DND-41 (cell line): ENCODE measurements around the gene SLC16A13.
"Not testable (repeated sequence)": the region's sequence is repeated elsewhere in the genome, so short reads cannot be mapped to it uniquely, and the experiment has no call there.

Source experiments
- ATAC-seq: fragments of 200-7000 bp; cut with Tn5 transposase; 3 replicates; pipeline ENCODE4 v1.9.1; 2021; ENCODE audit warnings: low read depth; ENCODE audit not compliant: insufficient read depth
- DNase-seq: peaks from one replicate; pipeline ENCODE4 v3.0.0-alpha.2; 2020
- H2AFZ ChIP-seq: 2 replicates; pipeline ENCODE4 v1.6.0; 2012; ENCODE audit warnings: low read depth, low read length
- H3K27ac ChIP-seq: 2 replicates; pipeline ENCODE4 v1.5.1; 2012; ENCODE audit warnings: low read length, inconsistent platforms
- H3K27me3 ChIP-seq: fragments of 200-600 bp; sonication (generic); 2 replicates; pipeline ENCODE4 v1.6.0; 2012; ENCODE audit warnings: low read length, mild to moderate bottlenecking, inconsistent platforms; ENCODE audit not compliant: insufficient read depth, poor library complexity
- H3K36me3 ChIP-seq: 2 replicates; pipeline ENCODE4 v1.5.1; 2012; ENCODE audit warnings: low read length, inconsistent platforms; ENCODE audit not compliant: insufficient read depth
- H3K4me1 ChIP-seq: 2 replicates; pipeline ENCODE4 v1.5.1; 2012; ENCODE audit warnings: mild to moderate bottlenecking, low read length; ENCODE audit not compliant: insufficient read depth
- H3K4me2 ChIP-seq: 2 replicates; pipeline ENCODE4 v1.6.0; 2012; ENCODE audit warnings: mild to moderate bottlenecking, moderate library complexity, low read length, inconsistent platforms; ENCODE audit not compliant: insufficient read depth
- H3K4me3 ChIP-seq, 2 experiments: fragments of 200-600 bp in 1 of 2; shearing (Covaris generic) in 1 of 2; 2 replicates each; pipeline ENCODE4 v1.5.1; 2012 to 2016; ENCODE audit warnings: inconsistent platforms in 2 of 2, low read length in 2 of 2, mild to moderate bottlenecking in 2 of 2, low read depth in 1 of 2, moderate library complexity in 1 of 2
- H3K79me2 ChIP-seq: 2 replicates; pipeline ENCODE4 v1.6.0; 2012; ENCODE audit warnings: low read length, inconsistent platforms; ENCODE audit not compliant: insufficient read depth
- H3K9ac ChIP-seq: 2 replicates; pipeline ENCODE4 v1.6.0; 2012; ENCODE audit warnings: low read depth, mild to moderate bottlenecking, inconsistent platforms, low read length, moderate library complexity
- H3K9me3 ChIP-seq: 2 replicates; pipeline ENCODE4 v1.5.1; 2012; ENCODE audit warnings: low read length, moderate library complexity, mild to moderate bottlenecking, inconsistent platforms; ENCODE audit not compliant: insufficient read depth, severe bottlenecking
- H4K20me1 ChIP-seq: 2 replicates; pipeline ENCODE4 v1.6.0; 2012; ENCODE audit warnings: low read length; ENCODE audit not compliant: insufficient read depth
- CTCF ChIP-seq: IDR thresholded peaks from 2 replicates; pipeline ENCODE4 v1.5.1; 2012; ENCODE audit warnings: borderline replicate concordance, low read length, moderate library complexity, mild to moderate bottlenecking; ENCODE audit not compliant: poor library complexity, severe bottlenecking; ENCODE audit errors: extremely low read depth
- EZH2 ChIP-seq: IDR thresholded peaks from 3 replicates; pipeline ENCODE4 v1.6.1; 2012; ENCODE audit warnings: borderline replicate concordance, low read depth, mild to moderate bottlenecking, moderate library complexity, low read length, inconsistent platforms; ENCODE audit not compliant: severe bottlenecking

Gene SLC16A13

GRCh38 chr17:7047566-7047965, 11.8 kb downstream of the SLC16A13 start:
- Histone ChIP-seq H3K27ac (no peak overlapping the region), H3K27me3 (peaks cover 12% of the 10 kb centered on the region), H3K4me1 (peaks cover 9% of the 10 kb centered on the region), H3K36me3 (no peaks in the 10 kb centered on the region), H3K4me2 (no peak overlapping the region), H3K4me3 (no peak overlapping the region), H4K20me1 (no peaks in the 10 kb centered on the region), H3K9me3 (no peaks in the 10 kb centered on the region), H3K9ac (no peak overlapping the region), H3K79me2 (no peaks in the 10 kb centered on the region), H2AFZ (no peak overlapping the region)
- DNase-seq (no peak), ATAC-seq (no peak)
- no peak for TF ChIP-seq EZH2
- TF ChIP-seq CTCF: no peak

- no peak for ATAC-seq
- Histone ChIP-seq H3K4me2 (no peak overlapping the region), H3K4me3 (no peak overlapping the region), H4K20me1 (no peaks in the 10 kb centered on the region), H3K4me1 (peaks cover 9% of the 10 kb centered on the region), H2AFZ (no peak overlapping the region), H3K9me3 (no peaks in the 10 kb centered on the region), H3K27me3 (peaks cover 12% of the 10 kb centered on the region), H3K79me2 (no peaks in the 10 kb centered on the region), H3K36me3 (no peaks in the 10 kb centered on the region), H3K9ac (no peak overlapping the region), H3K27ac (no peak overlapping the region)
- no peak for DNase-seq
- TF ChIP-seq EZH2: no peak
Measured at GRCh38 chr17:7048968-7049367, 13.2 kb downstream of the SLC16A13 start.

GRCh38 chr17:7050583-7050982, 14.8 kb downstream of the SLC16A13 start:
- H2AFZ ChIP-seq, DNase-seq, H3K4me2 ChIP-seq, H3K9ac ChIP-seq, H3K9me3 ChIP-seq, H4K20me1 ChIP-seq, H3K36me3 ChIP-seq, H3K4me1 ChIP-seq, ATAC-seq, H3K27ac ChIP-seq, H3K79me2 ChIP-seq, H3K4me3 ChIP-seq: not testable (repeated sequence)
- H3K27me3 ChIP-seq: peaks cover 12% of the 10 kb centered on the region

GRCh38 chr17:7056386-7056785, 20.6 kb downstream of the SLC16A13 start:
- ATAC-seq: no peak
- Histone ChIP-seq H3K36me3 (no peaks in the 10 kb centered on the region), H3K4me1 (no peaks in the 10 kb centered on the region), H3K9me3 (no peaks in the 10 kb centered on the region), H3K4me2 (no peak overlapping the region), H3K79me2 (no peaks in the 10 kb centered on the region), H2AFZ (no peak overlapping the region), H4K20me1 (no peaks in the 10 kb centered on the region), H3K27ac (no peak overlapping the region), H3K4me3 (no peak overlapping the region), H3K9ac (no peak overlapping the region), H3K27me3 (peaks cover 2% of the 10 kb centered on the region)
- no peak for TF ChIP-seq CTCF
- TF ChIP-seq EZH2: no peak
- no peak for DNase-seq
